T-helper 17 cell (primary cell): Measurements from ENCODE around the gene MSRB1. TPM values are rescaled to one million over a fixed set of nuclear protein-coding genes. Genes with fewer than 3 reads are reported as not detected.

ENCODE experiments used
- ATAC-seq: fragments of 150-1000 bp; cut with Tn5 transposase; 2 replicates; pipeline ENCODE4 v1.10.0; 2021; ENCODE audit warnings: mild to moderate bottlenecking, moderate library complexity
- DNase-seq, 3 donors: peaks; one replicate each; pipeline versions ENCODE4 v3.0.0 to v3.0.0-alpha.2; 2020 to 2021
- H3K9me3 ChIP-seq: one replicate; pipeline ENCODE4 v1.7.0; 2013; ENCODE audit warnings: low read length, mild to moderate bottlenecking; ENCODE audit not compliant: control insufficient read depth, poor library complexity, severe bottlenecking
- H3K27ac Mint-ChIP-seq: one replicate; pipeline ENCODE4 v1.8.0; 2022; ENCODE audit warnings: mild to moderate bottlenecking, moderate library complexity, mixed read lengths
- H3K27me3 Mint-ChIP-seq: one replicate; pipeline ENCODE4 v1.8.0; 2022; ENCODE audit warnings: mixed read lengths
- H3K36me3 Mint-ChIP-seq: one replicate; pipeline ENCODE4 v1.8.0; 2022; ENCODE audit warnings: low read depth, mixed read lengths
- H3K4me1 Mint-ChIP-seq: one replicate; pipeline ENCODE4 v1.8.0; 2022; ENCODE audit warnings: mild to moderate bottlenecking, mixed read lengths
- H3K4me3 Mint-ChIP-seq: one replicate; pipeline ENCODE4 v1.8.0; 2022; ENCODE audit warnings: mild to moderate bottlenecking, moderate library complexity, mixed read lengths
- total RNA-seq, 4 donors: library from RNA in 2 of 4; stranded (reverse) in 2 of 4; gene quantifications; one replicate each; pipeline ENCODE4 v1.2.3 and lab custom pipeline; 2022 to 2026

MSRB1 gene, protein sequence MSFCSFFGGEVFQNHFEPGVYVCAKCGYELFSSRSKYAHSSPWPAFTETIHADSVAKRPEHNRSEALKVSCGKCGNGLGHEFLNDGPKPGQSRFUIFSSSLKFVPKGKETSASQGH
- total RNA-seq (1 to 10 TPM; 3.8 to 4.9 TPM), total RNA-seq (lab: John Stamatoyannopoulos, UW) (2.3 to 5.9 reads per million in 2 donors)

GRCh38 chr16:1942810-1943726 lies at the start of gene MSRB1:
Gene MSRB1, minus strand, starts transcription at chr16:1943199. Its CDS starts 43 bp downstream, at chr16:1943156.
- Mint-ChIP-seq H3K27me3 (no peaks in the 10 kb centered on the region), H3K4me3 (peak within 1 kb of the TSS; percentile 91), H3K27ac (peak within 1 kb of the TSS; percentile 65), H3K36me3 (no peaks in the 10 kb centered on the region), H3K4me1 (peaks cover 14% of the 10 kb centered on the region)
- peak; percentile 99 for ATAC-seq
- no peaks in the 10 kb centered on the region for H3K9me3 ChIP-seq
- DNase-seq, result peak; percentile 98 to 100 (median 99)

DNA sequence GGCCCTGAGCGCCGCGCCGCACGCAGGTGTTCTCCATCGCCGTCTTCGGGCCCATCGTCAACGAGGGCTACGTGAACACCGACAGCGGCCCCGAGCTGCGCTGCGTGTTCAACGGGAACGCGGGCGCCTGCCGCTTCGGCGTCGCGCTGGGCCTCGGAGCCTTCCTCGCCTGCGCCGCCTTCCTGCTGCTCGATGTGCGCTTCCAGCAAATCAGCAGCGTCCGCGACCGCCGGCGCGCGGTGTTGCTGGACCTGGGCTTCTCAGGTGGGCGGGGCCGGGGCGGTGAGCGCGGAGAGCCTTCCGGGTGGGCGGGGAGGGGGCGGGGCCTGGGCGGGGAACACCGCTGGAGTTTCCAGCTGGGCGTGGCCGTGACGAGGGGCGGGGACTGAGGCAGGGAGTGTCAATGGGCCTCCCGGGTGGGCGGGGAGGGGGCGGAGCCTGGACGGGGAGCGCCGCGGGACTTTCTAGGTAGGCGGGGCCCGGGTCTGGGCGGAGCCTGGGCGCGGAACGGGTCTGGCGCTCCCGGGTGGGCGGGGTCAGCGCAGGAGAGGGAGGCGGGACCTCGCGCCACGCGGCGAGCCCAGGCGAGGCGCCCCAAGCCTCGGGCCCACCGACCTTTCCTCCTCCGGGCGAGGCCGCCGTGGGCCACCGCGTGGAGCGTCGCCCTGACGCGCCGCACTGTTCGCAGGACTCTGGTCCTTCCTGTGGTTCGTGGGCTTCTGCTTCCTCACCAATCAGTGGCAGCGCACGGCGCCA lies 49.1 kb upstream of the MSRB1 start:
- H3K4me1 Mint-ChIP-seq, result peaks cover 7% of the 10 kb centered on the region
- no peaks in the 10 kb centered on the region for H3K36me3 Mint-ChIP-seq
- peak; percentile 86 for ATAC-seq
- H3K4me3 Mint-ChIP-seq, result peak overlapping the region; percentile 75
- DNase-seq, result peak; percentile 97 to 100 (median 99)
- peak overlapping the region; percentile 65 for H3K27ac Mint-ChIP-seq
- H3K9me3 ChIP-seq, result no peaks in the 10 kb centered on the region
- H3K27me3 Mint-ChIP-seq, result peaks cover 5% of the 10 kb centered on the region

GRCh38 chr16:1991588-1991947 lies 48.6 kb upstream of the MSRB1 start:
- H3K27me3 Mint-ChIP-seq, result peaks cover 5% of the 10 kb centered on the region
- peaks cover 10% of the 10 kb centered on the region for H3K4me1 Mint-ChIP-seq
- peak overlapping the region; percentile 75 for H3K4me3 Mint-ChIP-seq
- no peaks in the 10 kb centered on the region for H3K9me3 ChIP-seq
- DNase-seq, result no peak
- ATAC-seq, result no peak
- no peaks in the 10 kb centered on the region for H3K36me3 Mint-ChIP-seq
- H3K27ac Mint-ChIP-seq, result peak overlapping the region; percentile 65

DNA sequence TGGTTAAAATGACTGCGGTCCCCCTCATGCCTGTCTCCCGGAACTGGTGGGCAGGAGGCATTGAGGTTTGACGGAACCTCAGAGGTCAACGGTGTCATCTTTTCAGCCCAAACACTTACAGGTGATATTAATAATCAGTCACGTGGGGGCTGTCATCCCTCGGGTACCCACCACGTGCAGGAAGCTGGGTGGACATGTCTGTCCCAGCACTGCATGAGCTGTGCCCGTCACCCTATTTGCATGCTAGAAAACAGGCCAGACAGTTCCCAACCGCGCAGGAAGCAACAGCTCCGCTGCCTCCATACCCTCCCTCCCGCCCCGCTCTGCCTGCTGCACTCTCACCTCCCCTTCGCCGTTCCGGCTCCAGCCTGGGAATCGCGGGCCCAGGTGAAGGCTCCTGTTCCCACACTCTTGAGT lies 48.1 kb upstream of the MSRB1 start:
- peak in 1 of 3 donors; percentile 48 for DNase-seq
- Mint-ChIP-seq H3K4me1 (peaks cover 11% of the 10 kb centered on the region), H3K36me3 (no peaks in the 10 kb centered on the region), H3K27ac (peak overlapping the region; percentile 65), H3K27me3 (peaks cover 5% of the 10 kb centered on the region), H3K4me3 (peak overlapping the region; percentile 75)
- ATAC-seq, result peak; percentile 35
- H3K9me3 ChIP-seq, result no peaks in the 10 kb centered on the region

DNA sequence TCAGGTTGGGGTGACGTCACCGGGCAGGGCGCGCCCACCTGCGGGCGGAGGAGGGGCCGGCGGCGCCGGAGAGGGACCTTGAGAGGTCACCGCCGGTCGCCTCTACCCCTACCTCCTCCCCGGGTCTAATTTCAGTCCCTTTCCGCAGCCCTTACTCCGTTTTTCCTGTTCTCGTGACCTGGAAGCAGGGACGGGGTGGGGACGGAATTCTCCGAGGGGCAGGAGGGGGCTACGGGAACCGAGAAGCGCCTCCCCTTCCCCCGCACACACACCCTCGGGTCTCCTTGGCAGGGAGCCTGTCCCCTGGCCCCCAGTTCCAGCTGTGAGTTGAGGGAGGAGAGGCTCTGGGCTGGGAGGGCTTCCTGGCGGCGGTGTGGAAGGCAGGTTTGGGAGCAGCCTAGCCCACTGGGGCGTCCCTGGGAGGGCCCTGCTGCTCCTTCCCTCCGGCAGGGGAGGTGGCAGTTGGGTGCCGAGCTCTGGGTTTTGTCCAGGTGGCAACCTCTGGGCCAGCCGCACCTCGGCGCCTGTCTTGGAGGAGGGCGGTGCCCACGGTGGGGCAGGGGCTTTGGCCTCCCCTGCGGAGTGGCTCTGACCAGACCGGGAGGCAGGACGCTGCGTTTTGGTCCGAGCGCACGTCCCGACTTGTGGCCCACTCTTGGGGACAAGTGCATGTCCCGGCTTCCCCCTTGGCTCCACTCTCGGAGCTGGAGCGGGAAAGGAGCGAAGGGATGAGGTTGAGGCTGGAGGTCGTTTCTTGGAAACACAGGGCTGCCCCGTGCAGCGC lies 47.5 kb upstream of the MSRB1 start:
- no peaks in the 10 kb centered on the region for H3K9me3 ChIP-seq
- peak overlapping the region; percentile 65 for H3K27ac Mint-ChIP-seq
- peak overlapping the region; percentile 79 for H3K4me3 Mint-ChIP-seq
- peaks cover 11% of the 10 kb centered on the region for H3K4me1 Mint-ChIP-seq
- DNase-seq, result peak in 1 of 3 donors; percentile 32
- no peak for ATAC-seq
- peaks cover 5% of the 10 kb centered on the region for H3K27me3 Mint-ChIP-seq
- H3K36me3 Mint-ChIP-seq, result no peaks in the 10 kb centered on the region

DNA sequence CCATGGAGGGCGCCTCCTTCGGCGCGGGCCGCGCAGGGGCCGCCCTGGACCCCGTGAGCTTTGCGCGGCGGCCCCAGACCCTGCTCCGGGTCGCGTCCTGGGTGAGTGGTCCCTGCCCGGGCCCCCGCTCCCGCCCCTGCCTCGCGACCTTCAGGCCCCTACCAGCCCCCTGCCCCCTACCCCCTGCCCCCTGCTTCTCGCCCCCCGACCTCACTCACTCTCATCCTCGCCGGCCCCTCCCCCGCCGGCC lies 47.0 kb upstream of the MSRB1 start:
- peaks cover 5% of the 10 kb centered on the region for H3K27me3 Mint-ChIP-seq
- no peak for ATAC-seq

GRCh38 chr16:1989209-1990100 lies 46.5 kb upstream of the MSRB1 start, which contains the start of gene SYNGR3:
Gene SYNGR3, plus strand, starts transcription at chr16:1989970. Its CDS starts 133 bp downstream, at chr16:1990103.
- H3K27me3 Mint-ChIP-seq, result peaks cover 5% of the 10 kb centered on the region
- no peak for ATAC-seq
- peak within 1 kb of the TSS; percentile 65 for H3K27ac Mint-ChIP-seq
- peak within 1 kb of the TSS; percentile 79 for H3K4me3 Mint-ChIP-seq
- H3K36me3 Mint-ChIP-seq, result no peaks in the 10 kb centered on the region
- H3K4me1 Mint-ChIP-seq, result peaks cover 12% of the 10 kb centered on the region
- DNase-seq, result no peak
- no peaks in the 10 kb centered on the region for H3K9me3 ChIP-seq

More for the DNA sequence above, 47.0 kb upstream of the MSRB1 start:
- H3K4me3 Mint-ChIP-seq, result no peak overlapping the region
- H3K4me1 Mint-ChIP-seq, result peaks cover 9% of the 10 kb centered on the region
- H3K36me3 Mint-ChIP-seq, result no peaks in the 10 kb centered on the region
- no peak for DNase-seq
- H3K9me3 ChIP-seq, result no peaks in the 10 kb centered on the region
- H3K27ac Mint-ChIP-seq, result no peak overlapping the region

DNA sequence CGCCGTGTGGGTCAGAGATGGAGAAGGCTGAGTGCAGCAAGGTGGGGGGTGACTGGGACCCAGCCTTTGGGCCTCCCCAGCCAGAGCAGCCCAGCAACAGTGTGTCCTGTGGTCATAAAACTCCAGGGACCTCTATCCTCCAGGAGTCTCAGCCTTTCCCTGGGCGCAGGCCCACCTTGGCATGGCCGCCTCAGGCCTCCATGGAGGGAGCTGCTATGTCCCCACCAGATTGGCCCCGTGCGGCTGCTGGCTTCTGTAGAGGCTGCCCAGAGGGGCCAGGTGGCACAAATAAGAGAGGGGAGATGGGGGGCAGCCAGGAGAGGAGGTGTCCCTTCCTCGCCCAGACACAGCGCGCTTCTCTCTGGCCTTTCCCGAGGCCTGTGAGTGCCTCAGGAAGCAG lies 44.2 kb upstream of the MSRB1 start:
- Mint-ChIP-seq H3K4me3 (no peak overlapping the region), H3K27me3 (peaks cover 9% of the 10 kb centered on the region), H3K4me1 (peaks cover 16% of the 10 kb centered on the region), H3K27ac (no peak overlapping the region), H3K36me3 (no peaks in the 10 kb centered on the region)
- H3K9me3 ChIP-seq, result no peaks in the 10 kb centered on the region
- no peak for ATAC-seq
- DNase-seq, result no peak

DNA sequence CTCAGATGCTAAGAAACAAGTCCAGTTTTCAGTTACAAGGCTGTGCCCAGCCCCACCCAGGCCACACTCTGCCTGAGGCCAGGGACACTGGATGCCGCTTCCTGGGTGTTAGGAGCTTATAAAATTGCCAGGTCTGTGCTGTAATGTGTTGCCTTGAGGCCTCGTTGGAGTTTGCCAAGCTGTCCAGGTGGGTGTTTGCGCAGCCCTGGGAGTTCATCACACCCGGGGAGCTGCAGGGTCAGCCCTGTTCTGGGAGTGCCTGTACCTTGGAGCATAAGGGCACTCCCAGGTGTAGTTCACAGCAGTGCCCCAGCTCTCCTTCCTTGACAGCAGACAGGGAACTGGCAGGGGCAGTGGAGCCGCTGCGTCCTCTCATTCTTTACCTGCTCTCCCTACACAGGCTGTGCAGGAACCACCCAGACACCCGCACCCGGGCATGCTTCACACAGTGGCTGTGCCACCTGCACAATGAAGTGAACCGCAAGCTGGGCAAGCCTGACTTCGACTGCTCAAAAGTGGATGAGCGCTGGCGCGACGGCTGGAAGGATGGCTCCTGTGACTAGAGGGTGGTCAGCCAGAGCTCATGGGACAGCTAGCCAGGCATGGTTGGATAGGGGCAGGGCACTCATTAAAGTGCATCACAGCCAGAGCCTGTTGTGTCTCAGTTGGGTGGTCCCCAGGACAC lies 42.6 kb upstream of the MSRB1 start:
- Mint-ChIP-seq H3K36me3 (no peaks in the 10 kb centered on the region), H3K4me1 (peaks cover 14% of the 10 kb centered on the region), H3K27me3 (peaks cover 21% of the 10 kb centered on the region), H3K27ac (no peak overlapping the region), H3K4me3 (peak overlapping the region; percentile 87)
- H3K9me3 ChIP-seq, result no peaks in the 10 kb centered on the region
- no peak for ATAC-seq
- DNase-seq, result no peak

DNA sequence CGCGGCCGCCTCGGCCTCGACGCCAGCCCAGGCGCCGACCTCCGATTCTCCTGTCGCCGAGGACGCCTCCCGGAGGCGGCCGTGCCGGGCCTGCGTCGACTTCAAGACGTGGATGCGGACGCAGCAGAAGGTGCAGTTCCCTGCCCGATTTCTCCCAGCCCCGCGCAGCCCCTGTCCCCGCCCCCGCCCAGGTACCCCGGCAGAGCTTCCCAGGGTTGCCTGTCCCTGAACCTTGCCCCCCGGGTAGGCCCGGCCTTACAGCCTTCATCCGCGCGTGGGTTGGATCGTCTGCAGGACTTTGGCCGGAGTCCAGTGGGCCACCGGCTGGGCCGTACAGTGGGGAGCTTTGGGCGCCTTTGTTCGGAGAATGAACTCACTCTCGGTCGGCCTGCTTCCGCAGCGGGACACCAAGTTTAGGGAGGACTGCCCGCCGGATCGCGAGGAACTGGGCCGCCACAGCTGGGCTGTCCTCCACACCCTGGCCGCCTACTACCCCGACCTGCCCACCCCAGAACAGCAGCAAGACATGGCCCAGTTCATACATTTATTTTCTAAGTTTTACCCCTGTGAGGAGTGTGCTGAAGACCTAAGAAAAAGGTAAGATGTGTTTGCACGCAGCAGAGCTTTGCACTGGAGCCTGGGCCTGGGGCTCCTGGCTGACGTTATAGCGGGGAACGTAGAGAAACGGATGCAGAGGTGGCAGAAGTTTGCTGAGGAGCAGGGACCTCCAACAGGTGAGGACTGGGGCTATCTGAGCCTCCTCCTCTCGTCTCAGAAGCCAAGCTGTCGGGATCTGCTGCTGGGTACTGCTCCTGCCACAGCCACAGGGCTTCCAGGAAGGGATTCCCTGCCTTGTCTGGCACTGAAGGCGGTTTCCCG lies 41.6 kb upstream of the MSRB1 start:
- H3K9me3 ChIP-seq, result no peaks in the 10 kb centered on the region
- ATAC-seq (peak; percentile 47), DNase-seq (no peak)
- Mint-ChIP-seq H3K36me3 (no peaks in the 10 kb centered on the region), H3K4me1 (peaks cover 14% of the 10 kb centered on the region), H3K4me3 (peak overlapping the region; percentile 87), H3K27ac (peak overlapping the region; percentile 41), H3K27me3 (peaks cover 23% of the 10 kb centered on the region)
